SH-SY5Y (cell line): ENCODE data around the gene HK3.

Experiments used
- GATA2 ChIP-seq: IDR thresholded peaks from 2 replicates; pipeline ENCODE4 v1.6.1; 2011; ENCODE audit warnings: mild to moderate bottlenecking, low read depth, low read length
- GATA3 ChIP-seq: IDR thresholded peaks from 2 replicates; pipeline ENCODE4 v1.6.1; 2011; ENCODE audit warnings: low read depth, mild to moderate bottlenecking, low read length, moderate library complexity

- TF ChIP-seq GATA3 (no peak), GATA2 (no peak)
These were observed at the start of gene HK3 for GRCh38 chr5:176899296-176899891.
